Lower leg skin (tissue), 4 donors: ENCODE data around the gene CLTCL1. TPM values are rescaled to one million over a fixed set of nuclear protein-coding genes. Genes with fewer than 3 reads are reported as not detected.

Experiments
- DNase-seq, 2 donors: peaks; one replicate each; pipeline ENCODE4 v3.0.0-alpha.2; 2019; ENCODE audit warnings: low spot score in 2 of 2
- H3K4me3 ChIP-seq: fragments of 200-600 bp; sonication (generic); 2 replicates; pipeline ENCODE4 v1.5.1; 2017; ENCODE audit warnings: mild to moderate bottlenecking, low read depth; ENCODE audit not compliant: poor library complexity, severe bottlenecking
- POLR2A ChIP-seq, 2 donors: fragments of 450-650 bp; IDR thresholded peaks; one replicate each; pipeline ENCODE4 v1.6.1; 2016 to 2017; ENCODE audit warnings: antibody characterized with exemption in 2 of 2, mild to moderate bottlenecking in 1 of 2, moderate library complexity in 1 of 2
- WGBS, 2 donors: methylation state at CpG; one replicate each; pipeline ENCODE4 v1.1.5; 2018; 5-methylcytosine and 5-hydroxymethylcytosine counted together
- intact Hi-C: fragments of 100-400 bp; cut with DNase I; formaldehyde crosslinking; loops from one replicate; pipeline ENCODE4 v1.15.0; 2023; ENCODE audit warnings: low total_unique reads
- total RNA-seq, 4 donors: library from RNA; depleted of rRNA; stranded (reverse); fragments of >200 nt; gene quantifications; one replicate each; pipeline ENCODE4 v1.1.0, GENCODE V29; 2016
- TF ChIP-seq, protein P1 (sequence below), 3 donors: fragments of 450-650 bp; IDR thresholded peaks; one replicate each; pipeline ENCODE4 v1.5.1; 2016; ENCODE audit warnings: antibody characterized with exemption in 3 of 3, mild to moderate bottlenecking in 3 of 3, moderate library complexity in 2 of 3

CLTCL1 gene
- total RNA-seq, 4 donors from 2014 or later = 4.0 to 9.6 (median 7.6) TPM

DNA sequence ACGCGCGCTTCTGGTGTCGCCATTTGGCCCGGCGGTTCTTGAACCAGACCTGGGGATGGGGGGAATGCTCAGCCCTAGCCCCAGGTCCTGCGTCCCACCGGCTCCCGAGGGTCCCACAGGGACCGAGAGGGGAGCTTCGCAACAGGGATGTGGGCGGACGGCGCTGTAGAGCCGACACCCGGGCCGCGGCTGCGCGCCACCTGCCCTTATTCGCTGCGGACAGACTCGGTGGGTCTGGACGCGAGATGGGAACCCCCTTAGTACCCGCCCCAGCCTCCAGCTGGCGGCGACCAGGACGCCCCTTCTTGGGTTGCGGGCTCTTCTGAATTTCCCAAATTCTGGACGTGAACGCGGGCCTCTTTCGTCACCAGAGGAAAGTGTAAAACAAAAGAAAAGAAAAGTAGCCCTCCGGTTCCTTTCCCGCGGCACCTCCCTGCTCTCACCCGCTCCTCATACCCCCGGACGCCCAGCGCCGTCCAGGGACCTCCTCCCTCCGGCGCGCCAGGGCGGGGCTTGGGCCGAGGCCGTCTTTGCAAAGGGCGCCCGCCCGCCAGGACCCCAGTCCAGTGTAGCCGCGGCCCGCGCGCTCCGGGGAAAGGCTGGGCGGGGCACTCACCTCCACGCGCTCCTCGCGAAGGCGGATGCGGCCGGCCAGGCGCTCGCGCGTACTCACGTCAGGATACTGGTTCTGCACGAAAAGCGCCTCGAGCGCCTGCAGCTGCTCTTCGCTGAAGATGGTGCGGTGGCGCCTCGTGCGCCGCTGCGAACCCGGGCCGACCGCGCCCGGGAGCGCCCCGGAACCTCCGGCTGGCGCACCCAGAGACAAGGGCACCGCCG is 142.3 kb downstream of the CLTCL1 start:
- H3K4me3 ChIP-seq = no peak overlapping the region
- intact Hi-C loops = no loop called here
- 3 to 4% methylated on average over 45 to 76 of the region's 92 CpGs for WGBS, 2 donors
- TF ChIP-seq, protein P1, sequence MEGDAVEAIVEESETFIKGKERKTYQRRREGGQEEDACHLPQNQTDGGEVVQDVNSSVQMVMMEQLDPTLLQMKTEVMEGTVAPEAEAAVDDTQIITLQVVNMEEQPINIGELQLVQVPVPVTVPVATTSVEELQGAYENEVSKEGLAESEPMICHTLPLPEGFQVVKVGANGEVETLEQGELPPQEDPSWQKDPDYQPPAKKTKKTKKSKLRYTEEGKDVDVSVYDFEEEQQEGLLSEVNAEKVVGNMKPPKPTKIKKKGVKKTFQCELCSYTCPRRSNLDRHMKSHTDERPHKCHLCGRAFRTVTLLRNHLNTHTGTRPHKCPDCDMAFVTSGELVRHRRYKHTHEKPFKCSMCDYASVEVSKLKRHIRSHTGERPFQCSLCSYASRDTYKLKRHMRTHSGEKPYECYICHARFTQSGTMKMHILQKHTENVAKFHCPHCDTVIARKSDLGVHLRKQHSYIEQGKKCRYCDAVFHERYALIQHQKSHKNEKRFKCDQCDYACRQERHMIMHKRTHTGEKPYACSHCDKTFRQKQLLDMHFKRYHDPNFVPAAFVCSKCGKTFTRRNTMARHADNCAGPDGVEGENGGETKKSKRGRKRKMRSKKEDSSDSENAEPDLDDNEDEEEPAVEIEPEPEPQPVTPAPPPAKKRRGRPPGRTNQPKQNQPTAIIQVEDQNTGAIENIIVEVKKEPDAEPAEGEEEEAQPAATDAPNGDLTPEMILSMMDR (IDR thresholded peaks at IDR 0.05) = no peak
- no peak for TF ChIP-seq POLR2A (IDR thresholded peaks at IDR 0.05)
- DNase-seq = no peak

DNA sequence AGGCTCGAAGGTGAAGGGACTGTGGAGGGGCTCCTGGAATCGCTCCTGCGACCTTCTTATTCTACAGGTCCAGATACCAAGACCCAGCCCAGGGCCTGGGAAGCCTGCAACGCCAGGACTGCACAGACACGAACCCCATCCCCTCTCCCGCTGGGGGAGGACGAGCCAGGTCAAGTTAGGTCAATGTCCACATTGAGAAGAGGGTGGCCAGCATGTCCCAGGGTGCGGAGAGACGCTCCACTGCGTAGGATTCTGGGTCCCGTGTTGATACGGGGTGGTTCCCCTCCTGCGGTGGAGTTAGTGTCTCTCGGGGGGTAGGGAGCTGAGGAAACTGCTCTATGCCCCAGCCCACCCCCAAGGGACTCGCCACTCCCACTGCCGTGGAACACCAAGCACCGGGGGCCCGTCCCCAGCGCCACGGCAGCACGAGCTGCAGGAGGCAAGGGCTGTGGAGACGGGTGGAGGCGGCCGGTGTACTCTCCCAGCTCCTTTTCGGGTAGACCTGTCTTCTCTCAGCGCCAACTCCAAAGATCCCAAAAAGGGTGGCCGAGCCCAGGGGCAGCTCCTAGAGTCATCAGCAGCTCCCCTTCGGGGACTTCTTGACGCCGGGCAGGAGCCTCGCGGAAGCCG is 143.0 kb downstream of the CLTCL1 start:
- 46 to 60% methylated on average over 13 to 33 of the region's 33 CpGs for WGBS, 2 donors
- TF ChIP-seq POLR2A (IDR thresholded peaks at IDR 0.05) = no peak
- TF ChIP-seq, protein P1 (IDR thresholded peaks at IDR 0.05) = no peak
- intact Hi-C loops = no loop called here
- no peak for DNase-seq
- H3K4me3 ChIP-seq = no peak overlapping the region

DNA sequence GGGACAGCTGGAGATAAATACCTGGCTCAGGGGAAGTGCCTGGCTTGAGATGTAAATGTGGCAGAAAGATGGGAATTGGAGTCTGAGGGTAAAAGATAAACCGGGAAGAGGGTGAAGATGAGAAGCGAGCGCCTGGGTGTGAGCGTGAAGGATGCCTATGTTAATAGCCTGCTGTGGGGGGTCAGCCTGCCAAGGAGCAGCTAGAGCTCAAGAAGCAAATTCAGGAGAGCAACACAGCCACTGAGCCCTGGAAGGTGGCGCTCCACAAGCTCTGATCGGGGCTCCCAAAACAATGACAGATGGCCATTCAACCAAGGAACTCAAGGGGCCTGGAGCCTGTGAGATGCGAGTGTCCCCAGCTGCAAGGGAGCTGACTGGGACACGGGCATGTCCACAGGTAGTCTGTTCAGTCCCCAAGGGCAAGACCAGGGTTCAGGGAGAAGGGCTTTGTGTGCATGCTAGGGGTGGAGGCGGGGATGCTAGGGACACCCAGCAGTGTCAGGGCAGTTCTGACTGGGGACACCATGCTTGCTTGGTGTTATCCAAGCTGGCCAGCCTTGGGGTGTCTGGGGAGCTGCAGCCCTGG is 144.2 kb downstream of the CLTCL1 start:
- no peak for DNase-seq

DNA sequence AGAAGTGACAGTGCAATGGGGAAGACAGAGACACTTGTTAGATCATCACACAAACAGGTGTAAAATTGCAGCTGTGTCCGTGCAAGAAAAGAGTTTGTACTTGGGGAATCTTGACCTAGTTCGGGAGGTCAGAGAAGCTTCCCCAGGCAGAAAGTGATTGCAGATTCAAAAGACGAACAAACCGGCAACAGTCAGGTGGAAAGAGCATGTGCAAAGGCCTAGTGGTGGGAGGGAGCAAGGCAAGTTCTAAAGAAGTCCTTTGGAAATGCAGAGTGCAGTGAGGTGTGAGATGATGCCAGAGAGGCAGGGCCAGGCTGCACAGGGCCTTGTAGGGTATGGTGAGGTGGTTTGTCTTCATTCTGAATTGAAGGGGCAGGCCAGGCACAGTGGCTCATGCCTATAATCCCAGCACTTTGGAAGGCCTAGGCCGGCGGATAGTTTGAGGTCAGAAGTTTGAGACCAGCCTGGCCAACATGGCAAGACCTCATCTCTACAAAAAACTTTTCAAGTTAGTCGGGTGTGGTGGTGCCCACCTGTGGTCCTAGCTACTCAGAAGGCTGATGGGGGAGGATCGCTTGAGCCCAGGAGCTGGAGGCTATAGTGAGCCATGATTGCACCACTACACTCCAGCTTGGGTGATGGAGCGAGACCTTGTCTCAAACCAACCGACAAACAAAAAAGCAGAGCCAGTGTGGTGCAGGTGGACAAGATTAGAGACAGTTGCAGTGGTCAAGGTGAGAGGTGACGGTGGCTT is 145.1 kb downstream of the CLTCL1 start:
- intact Hi-C loops = no loop called here
- WGBS, 2 donors = 61 to 87% methylated on average over 11 of the region's 11 CpGs
- DNase-seq = no peak
- TF ChIP-seq POLR2A (IDR thresholded peaks at IDR 0.05) = no peak
- TF ChIP-seq, protein P1 (IDR thresholded peaks at IDR 0.05) = no peak
- H3K4me3 ChIP-seq = no peak overlapping the region

More for the DNA sequence above, 144.2 kb downstream of the CLTCL1 start:
- intact Hi-C loops = no loop called here
- TF ChIP-seq, protein P1 (IDR thresholded peaks at IDR 0.05) = no peak
- no peak for TF ChIP-seq POLR2A (IDR thresholded peaks at IDR 0.05)
- no peak overlapping the region for H3K4me3 ChIP-seq
- 53 to 60% methylated on average over 9 of the region's 9 CpGs for WGBS, 2 donors

- TF ChIP-seq, protein P1 (IDR thresholded peaks at IDR 0.05) = no peak
- no peak for TF ChIP-seq POLR2A (IDR thresholded peaks at IDR 0.05)
- WGBS, 2 donors = 5 to 8% methylated on average over 17 of the region's 17 CpGs
- DNase-seq = no peak
- intact Hi-C loops = no loop called here
- peak overlapping the region; percentile 87 for H3K4me3 ChIP-seq
These were observed 147.5 kb downstream of the CLTCL1 start for GRCh38 chr22:19143967-19144400.
